Retina (tissue), 1 donor: Measurements from ENCODE around the gene WDFY4.

Experiments
- DNase-seq: peaks from one replicate; pipeline ENCODE4 v3.0.0-alpha.2; 2016

The WDFY4 gene

DNA sequence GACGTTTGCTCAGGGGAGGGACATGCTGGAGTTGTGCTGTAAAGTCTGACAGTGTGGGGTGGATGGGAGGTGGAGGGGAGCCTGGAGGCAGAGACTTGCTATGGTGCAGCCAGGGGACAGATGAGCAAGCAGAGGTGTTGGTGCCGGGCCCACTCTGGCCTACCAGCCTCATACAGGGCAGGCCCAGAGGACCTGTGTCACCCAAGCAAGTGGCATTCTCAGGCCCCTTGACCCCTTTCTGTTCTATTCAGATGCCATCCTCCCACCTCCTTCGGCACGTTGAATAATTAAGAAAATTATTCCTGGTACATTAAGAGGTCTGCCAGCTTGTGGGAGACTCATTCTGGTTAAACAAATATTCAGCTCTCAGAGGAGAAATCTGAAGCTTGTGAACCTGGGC lies 8.5 kb downstream of the WDFY4 start:
- DNase-seq = no peak

DNA sequence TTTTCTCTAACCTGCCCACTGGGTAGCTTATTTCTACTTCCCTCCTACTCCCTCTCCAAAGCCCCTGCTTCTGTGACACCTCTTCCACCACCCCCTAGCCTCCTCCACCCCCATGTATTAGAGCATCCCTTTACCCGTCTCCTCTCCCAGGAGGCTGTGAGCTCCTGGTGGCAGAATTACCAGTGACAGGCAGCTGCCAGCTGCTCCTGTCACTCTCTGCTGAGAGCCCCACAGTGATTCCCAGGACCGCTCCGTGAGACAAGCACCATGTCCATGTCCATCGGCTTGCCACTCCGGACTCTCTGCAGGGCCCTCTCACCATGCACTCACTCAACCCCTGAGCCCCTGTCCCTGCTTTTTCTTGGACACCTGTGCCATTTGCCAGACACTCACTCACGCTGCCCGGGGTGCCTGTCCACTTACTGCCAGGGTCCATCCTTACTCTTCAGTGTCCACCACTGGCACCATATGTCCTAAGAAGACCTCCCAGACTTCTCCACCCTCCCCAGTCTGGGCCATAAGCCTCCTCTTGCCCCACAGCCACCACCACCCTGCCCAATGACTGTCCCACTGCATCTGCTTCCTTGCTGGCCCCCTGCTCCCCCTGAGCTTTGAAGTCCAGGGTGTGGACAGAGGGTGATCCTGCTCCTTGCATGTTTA lies 9.8 kb downstream of the WDFY4 start:
- DNase-seq = no peak

DNA sequence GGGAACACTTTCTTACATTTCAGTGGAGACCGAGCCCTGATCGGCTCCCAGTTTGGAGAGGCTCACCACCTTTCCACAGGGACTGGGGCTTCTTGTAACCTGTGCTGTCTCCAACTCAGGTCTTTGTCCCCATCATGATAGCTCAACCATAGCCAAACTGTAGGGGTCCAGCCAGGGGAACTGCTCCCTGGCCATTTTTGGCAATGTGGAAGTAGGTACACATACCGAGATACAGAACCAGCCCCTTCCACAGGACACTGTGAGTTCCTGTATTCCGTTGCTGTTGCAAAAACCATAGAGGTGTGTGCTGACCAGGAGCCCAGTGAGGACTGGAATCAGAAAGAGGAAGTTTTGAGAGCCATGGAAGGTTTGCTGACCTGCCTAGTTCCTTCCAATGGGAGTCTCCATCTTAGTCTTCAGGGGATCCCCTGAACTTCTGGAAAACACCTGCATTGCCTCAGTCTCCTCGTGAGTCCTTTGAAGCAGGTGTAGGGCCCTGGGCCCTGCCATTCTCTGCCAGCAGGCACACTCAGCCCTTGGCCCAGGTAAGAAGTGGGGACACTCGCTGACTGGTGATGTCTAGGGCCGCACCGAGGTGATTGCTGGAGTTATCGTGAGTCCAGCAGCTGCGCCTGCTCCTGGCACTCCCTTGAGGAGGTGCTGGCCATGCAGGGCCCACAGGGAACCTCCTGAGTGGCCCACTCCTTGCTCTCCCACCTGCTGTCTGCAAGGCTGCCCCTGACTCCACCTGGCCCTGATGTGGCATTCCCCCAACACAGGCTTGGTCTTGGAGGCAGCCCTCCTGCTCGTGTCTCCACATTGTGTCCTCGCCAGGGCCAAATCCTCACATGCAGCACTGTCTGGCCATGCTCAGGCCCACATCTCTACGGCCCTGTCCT lies 11.2 kb downstream of the WDFY4 start:
- no peak for DNase-seq

DNA sequence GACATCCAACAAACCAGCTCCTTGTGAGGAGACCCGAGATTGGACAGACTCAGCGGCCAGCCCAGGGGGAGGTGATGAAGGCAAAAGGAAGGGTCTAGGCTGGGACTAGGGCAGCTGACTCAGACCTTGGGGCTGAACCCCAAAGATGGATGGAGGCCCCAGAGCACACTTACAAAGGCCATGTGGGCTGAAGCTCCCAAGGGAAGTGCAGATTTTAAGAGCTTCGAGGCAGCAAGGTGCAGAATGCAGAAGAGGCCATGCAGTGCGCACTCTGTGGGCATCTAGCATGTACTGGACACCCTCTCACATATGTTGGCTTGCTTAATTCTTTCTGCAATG lies 11.8 kb downstream of the WDFY4 start:
- no peak for DNase-seq

DNA sequence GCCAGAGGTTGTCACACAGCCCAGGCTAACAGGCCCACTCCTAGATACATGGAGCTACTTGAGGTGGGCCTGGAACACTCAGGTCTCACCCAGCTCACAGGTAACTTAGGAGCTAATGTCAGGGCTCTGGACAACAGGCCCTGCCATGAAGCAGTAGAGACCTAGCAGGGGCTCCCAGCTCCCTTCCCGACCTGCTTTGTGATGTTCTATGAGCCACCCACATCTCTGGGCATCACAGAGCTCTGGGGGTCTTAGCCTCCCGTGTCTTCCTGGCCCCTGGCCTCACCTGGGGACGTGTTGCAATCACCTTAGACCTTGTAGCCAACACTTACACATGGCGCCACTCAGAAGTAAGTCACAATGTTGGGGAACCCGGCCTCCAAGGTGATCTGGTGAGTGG lies 12.4 kb downstream of the WDFY4 start:
- DNase-seq = no peak

DNA sequence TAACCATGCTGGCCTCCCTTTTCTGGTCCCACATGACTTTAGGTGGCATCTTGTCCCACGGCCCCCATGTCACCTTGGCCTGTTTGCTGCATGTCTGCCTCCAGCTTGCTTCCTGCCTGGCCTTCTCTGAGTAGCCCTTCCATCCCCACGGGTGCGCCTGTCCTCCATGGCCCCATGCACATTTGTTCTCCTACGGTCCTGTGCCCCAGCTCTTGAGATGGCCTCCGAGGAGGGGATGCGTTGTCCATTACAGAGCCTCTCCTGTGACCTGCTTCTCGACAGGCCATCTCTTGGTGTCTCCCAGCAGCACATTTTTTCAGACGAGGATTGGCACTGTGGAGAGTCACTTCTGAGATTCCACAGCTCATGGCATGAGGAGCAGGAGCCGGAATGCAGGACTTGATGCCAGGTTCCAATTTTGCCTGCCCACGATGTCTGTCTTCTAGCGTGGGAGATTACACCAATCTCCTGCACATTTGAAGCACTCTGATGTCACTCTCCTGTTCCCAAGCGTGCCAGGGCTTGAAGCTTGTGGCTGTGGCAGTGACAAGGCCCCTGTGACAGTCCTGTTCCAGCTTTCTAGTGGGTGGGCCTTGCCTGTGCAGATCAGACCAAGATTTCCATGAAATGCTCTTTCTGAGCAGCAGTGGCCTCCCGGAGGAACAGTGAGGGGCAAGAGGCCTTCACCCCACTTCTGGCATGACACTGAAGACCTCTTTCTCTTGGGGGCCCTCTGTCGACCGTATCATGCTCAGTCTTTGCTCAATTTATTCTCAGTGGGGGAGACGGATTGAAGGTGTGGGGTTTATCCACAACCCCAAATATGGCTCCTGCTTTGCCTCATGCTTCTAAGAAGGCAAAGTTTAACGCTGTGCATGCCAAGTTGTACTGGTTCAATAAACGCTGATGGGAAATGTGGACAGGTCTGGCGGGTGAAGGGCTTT lies 13.4 kb downstream of the WDFY4 start:
- DNase-seq = no peak

DNA sequence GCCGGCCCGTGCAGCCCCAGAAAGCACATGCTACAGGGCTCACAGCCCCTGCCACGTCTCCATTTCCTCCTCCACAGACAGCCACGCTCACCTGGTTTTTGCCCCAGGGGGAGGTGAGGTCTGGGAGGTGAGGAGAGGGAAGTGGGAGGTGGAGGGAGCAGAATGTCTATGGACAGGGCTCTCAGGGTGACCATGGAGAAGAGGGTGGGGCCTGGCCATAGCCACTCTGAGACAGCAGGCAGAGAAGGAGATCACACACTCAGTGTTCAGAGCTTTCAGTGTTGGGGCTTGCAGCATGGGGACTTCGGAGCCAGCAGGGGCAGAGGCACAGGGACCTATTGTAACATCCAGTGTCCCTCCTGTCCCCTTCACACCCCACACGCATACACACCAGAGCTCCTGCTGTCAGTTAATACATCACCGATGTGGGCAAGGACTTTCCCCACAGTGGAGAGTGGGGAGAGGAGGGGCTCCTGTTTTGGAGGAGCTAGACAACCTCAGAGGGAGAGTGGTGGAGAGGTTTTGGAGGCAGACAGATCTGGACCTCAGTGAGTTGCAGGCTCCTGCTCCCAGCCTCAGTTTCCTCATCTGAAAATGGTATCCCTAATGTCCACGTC lies 14.4 kb downstream of the WDFY4 start:
- DNase-seq = no peak

DNA sequence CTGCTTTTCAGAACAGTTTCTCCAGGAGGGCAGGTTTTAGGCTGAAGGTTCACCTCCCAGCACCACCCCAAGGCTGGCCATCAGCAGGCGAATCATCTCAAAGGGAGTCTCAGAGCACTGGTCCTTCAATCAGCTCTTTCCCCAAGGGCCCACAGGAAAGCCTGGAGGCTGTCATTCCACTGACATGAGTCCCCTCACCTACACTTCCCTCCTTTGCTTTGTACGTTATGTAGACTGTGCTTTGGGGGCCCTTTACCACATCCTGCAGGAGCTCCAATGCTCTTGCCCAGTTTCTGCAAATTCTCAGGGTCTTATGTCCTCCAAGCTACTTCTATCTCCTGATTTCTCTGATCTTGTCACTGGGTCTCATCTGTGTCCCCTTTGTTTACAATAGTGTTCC lies 15.4 kb downstream of the WDFY4 start:
- no peak for DNase-seq

DNA sequence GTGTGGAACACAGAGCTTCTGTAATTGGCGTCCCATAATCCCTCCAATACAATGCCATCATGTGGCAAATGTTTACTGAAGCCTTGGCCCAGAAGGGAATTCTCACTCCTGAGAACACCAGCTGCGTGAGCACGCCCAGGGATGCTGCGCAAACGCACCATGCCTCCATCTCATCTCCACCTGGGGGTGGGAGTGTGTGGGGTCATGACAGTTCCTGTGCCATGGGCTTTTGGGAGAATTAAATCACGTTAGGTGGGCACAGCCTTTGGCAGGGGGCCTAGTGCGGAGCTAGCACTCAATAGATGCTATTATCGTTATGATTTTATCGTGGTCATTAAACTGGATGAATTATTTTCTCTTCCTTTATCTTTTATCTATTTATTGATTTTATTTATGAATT lies 15.8 kb downstream of the WDFY4 start:
- no peak for DNase-seq

DNA sequence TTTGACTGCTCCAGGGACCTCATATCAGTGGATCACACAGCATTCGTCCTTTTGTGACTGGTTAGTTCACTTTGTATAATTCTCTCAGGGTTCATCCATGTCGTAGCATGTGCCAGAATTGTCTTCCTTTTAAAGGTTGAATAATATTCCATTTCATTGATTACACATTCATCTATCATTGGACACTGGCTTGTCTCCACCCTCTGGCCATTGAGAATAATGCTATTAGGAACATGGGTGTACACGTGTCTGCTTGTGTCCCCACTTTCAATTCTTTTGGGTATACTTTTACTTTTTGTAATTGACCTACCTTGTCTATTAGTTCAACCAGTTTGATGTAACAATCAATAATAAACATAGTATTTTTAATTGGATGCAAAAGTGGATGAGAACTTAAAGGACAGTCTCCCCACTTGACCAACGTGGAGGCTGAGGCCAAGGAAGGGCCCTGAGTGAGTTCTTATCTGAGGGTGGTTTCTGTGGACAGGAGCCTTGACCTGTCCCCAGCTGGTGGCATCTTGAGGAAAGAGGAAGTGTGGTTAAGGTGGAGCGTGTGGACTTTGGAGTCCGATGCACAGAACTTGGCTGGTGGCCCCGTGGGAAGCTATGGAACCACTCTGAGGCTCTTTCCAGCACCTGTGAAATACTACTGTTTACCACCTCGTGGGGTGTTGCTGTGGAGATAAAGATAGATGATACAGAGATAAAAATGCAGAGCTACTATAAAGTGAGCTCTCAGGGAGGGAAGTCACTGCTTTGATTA lies 16.6 kb downstream of the WDFY4 start:
- no peak for DNase-seq

DNA sequence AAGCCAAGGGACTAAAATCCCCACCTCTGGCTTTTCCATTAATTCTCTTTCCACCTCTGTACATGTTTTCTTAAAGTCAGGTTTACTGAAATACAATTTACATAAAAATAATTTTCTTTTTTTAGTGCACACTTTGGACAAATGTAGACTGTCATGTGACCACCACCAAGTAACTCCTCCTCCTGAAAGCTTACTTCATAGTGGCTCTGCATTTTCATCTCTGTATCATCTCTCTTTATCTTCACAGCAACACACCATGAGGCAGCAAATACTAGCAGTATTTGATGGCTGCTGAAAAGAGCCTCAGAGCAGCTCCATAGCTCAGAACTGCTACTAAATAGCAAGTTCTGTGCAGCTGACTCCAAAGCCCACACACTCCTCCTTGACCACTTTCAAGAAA lies 17.3 kb downstream of the WDFY4 start:
- DNase-seq = no peak

DNA sequence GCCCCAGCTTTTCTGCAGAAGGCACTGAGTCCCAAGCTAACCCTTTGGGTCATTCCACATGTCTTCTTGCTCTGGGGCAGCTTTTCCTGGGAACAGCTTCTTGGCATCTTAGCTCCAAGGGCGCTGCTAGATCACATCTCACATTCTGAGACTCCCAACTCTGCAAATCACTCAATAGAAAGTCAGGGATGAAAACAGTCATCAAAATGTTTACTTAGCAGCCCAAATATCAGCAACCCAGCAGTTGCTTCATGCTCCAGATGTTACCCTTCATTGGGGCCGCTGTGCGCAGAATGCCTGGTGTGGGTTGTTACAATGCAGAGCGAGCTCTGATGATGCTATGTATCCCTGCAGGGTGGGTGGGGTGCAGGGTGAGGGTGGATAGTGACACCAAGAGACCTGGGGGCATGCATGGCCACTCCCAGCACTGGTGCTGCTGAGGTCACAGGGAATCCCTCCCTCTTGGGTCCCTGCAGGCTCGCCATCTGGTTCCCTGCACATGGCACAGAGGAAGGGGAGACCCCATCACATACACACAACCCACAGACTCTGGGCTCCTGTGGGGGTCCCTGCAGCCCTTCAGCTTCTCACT lies 19.0 kb downstream of the WDFY4 start:
- DNase-seq = no peak

DNA sequence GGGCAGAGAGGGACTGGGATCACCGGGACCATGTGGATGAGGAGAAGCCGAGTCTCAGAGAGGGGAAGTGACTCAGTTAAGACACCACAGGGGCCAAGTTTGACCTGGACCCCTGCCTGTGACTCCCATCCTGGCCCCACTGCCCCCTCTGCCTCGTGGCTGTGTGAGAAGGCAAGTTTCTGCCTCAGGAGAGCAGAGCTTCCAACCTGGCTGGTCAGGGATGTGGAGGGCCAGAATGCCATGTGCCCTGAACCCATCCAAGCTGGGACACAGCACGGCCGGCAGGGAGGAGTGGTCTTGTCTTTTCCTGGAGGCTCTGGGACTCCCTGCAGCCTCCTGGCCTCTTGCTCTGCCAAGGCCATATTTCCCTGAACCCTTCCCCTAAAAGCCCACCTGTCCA lies 19.5 kb downstream of the WDFY4 start:
- no peak for DNase-seq

DNA sequence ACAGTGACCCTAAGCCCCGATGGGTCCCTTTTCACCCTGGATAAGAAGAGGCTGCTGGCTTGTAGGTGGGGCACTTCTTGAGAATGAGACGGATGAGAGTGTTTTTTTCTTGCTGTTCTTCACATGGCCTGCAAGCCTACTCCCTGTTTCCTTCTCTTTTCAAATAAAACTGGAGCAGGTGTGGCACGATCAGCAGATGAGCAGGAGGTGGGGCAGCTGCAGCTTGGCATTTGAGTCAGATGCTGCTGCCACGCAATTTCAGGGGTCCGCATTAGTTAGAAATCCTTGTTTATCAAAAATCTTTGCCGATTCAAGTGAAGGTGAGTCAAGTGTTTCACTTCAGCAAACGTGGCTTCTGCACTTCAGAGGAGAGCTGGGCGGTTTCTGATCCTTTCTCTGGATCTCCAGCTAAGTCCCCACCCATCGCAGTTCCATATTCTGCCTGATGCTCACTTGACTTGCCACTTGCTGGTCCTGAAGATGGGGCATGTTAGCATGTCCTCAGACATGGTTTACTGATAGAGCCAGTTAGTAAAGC lies 20.8 kb downstream of the WDFY4 start:
- DNase-seq = no peak

DNA sequence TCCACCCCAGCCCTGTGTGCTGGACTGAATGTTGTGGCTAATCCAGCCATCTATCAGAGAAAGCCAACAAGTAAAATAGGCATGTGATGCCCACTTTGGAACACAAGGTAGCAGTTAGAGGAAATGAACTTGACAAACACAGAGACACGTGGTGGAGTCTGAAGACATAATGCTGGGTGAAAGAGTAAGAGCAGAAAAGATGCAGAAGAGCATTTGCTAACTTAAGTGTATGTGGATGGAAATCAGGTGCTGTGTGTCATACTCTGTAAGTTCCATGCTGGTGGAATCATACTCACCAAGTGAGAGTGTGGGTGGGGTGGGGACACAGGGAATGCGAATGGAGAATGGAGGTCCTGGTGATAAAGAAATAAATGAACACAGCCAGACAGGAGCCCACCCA lies 22.8 kb downstream of the WDFY4 start:
- DNase-seq = no peak

DNA sequence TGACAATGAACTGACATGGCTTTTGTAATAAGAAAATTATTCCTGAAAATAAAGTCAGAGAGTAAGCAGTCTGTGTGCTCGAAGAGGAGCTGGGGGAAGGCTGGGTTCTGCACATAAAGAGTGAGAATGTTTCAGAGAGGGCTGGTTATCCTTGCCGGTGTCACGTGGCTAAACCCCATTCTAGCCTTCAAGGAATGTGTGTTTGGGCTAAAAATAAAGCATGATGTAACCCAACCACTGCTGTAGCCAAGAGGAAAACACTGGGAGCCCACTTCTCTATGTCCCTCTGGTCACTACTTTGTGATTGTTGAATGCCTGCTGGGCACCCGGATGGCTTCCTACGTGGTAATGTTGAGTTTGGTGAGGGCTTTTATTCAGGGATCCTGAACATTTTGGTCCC lies 23.5 kb downstream of the WDFY4 start:
- no peak for DNase-seq

DNA sequence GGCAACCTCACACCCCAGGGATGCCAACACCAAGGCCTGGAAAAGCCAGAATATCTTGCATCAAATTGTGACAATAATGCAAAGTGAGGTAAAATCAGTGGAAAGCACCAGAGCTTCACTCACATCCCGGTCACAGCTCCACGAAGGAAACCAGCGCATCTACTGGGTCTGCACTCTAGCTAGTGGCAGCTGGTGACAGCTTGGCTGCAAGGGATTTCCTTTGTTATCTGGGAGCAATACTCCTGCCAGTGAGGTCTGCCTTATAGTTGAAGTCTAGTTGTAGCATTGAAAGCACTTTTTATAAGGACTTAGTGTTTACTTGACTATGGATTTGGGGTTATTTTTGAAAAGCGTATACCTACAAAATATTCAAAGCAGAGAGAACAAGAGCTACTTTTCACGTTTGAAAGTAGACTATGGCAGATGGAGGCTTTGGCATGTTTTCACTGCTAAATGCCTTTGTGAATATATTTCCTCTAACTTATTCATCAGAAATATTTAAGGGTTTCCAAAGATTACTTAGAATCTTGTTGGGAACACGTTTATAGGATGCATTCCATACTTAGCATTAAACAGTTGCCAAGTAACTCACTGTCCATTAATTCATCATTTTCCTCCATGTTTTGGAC lies 26.1 kb downstream of the WDFY4 start:
- DNase-seq = no peak

DNA sequence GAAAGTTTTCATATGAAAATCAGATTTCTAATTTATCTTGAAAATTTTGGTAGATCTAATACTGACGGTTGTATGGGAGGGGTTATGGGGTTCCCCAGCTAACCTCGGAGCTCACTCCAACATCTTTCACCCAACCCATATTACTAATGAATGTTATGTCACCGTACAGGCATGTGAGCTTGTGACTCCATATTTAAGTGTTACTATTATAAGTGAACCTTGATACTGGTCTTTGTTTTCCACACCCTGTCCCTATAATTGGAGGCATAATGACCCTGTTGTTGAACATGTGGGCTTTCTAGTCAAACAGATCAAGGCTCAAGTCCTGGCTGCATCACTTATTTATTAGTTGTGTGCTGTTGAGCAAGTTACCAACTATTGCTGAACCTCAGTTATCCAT lies 27.2 kb downstream of the WDFY4 start:
- DNase-seq = no peak

DNA sequence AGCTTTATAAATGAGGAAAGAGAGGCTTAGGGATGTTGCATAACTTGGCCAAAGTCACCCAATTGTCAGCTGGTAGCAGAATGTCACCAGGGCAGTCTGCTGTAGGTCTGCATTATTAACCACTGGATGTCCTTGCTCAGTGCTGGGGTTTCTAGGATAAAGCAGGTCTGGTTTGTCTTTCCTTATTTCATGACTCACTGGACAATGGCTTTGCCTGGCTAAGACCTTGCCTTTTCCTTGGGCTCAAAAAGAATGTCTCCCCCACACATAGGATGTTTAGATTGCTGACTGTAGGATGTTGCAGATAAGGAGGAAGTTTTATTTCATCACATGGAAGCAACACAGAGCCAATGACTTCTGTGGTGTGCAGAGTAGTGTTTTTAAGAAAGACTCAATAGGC lies 29.4 kb downstream of the WDFY4 start:
- DNase-seq = no peak

DNA sequence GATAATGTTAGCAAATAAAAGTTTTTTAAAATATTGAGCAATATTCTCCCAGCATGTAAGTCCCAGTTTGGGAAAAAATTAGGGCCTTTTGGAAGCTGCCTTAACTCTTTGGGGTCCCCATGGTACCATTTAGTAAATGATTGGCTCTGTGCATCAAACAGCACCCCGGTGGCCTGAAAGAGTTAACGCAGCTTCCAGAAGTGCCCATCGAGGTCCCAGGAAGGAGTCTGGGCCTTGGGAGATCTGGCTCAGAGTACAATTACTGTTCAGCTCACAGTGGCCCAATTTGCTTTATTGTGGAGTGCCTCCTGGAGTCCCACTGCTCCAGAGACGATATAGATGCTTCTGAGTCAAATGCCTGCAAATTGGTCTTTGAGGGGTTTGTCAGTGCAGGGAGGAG lies 31.7 kb downstream of the WDFY4 start:
- DNase-seq = no peak

DNA sequence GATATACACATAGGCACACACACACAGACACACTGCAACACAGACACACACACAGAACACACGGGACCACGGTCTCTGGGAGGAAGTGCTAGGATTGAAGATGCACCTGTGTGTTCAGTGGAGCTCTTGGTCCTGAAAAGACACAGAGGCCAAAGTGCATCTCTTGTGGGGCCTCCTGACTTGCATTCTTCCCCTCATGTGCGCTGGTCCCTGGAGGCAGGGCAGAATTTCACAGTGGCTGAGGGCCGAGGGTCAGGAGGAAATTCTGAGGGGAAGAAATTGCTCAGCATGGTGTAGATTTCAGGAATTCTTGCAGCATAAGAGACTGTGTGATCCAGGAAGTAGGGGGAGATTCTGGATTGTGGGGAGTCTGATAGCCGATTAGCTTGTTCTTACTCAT lies 35.9 kb downstream of the WDFY4 start:
- no peak for DNase-seq
